ENCODE measurements around the gene HDAC11.

The HDAC11 gene

GRCh38 chr3:13525827-13526625, 45.9 kb downstream of the HDAC11 start:
- no peak overlapping the region for H3K27ac ChIP-seq

GRCh38 chr3:13526626-13526949, 46.5 kb downstream of the HDAC11 start:
- H3K27ac ChIP-seq: no peak overlapping the region
- TF ChIP-seq ZFX (IDR thresholded peaks at IDR 0.05): no peak
- TF ChIP-seq, protein P1, sequence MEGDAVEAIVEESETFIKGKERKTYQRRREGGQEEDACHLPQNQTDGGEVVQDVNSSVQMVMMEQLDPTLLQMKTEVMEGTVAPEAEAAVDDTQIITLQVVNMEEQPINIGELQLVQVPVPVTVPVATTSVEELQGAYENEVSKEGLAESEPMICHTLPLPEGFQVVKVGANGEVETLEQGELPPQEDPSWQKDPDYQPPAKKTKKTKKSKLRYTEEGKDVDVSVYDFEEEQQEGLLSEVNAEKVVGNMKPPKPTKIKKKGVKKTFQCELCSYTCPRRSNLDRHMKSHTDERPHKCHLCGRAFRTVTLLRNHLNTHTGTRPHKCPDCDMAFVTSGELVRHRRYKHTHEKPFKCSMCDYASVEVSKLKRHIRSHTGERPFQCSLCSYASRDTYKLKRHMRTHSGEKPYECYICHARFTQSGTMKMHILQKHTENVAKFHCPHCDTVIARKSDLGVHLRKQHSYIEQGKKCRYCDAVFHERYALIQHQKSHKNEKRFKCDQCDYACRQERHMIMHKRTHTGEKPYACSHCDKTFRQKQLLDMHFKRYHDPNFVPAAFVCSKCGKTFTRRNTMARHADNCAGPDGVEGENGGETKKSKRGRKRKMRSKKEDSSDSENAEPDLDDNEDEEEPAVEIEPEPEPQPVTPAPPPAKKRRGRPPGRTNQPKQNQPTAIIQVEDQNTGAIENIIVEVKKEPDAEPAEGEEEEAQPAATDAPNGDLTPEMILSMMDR (conservative IDR thresholded peaks at IDR 0.05): no peak

More at GRCh38 chr3:13525827-13526625, 45.9 kb downstream of the HDAC11 start:
- no peak for TF ChIP-seq ZFX (IDR thresholded peaks at IDR 0.05)
- TF ChIP-seq, protein P1 (conservative IDR thresholded peaks at IDR 0.05): no peak

- TF ChIP-seq, protein P1 (conservative IDR thresholded peaks at IDR 0.05): no peak
- TF ChIP-seq ZFX (IDR thresholded peaks at IDR 0.05): no peak
- H3K27ac ChIP-seq: no peak overlapping the region
Measured at GRCh38 chr3:13528217-13528867, 48.2 kb downstream of the HDAC11 start.

GRCh38 chr3:13529196-13530112, 49.3 kb downstream of the HDAC11 start:
- no peak overlapping the region for H3K27ac ChIP-seq
- no peak for TF ChIP-seq ZFX (IDR thresholded peaks at IDR 0.05)
- TF ChIP-seq, protein P1 (conservative IDR thresholded peaks at IDR 0.05): no peak

DNA sequence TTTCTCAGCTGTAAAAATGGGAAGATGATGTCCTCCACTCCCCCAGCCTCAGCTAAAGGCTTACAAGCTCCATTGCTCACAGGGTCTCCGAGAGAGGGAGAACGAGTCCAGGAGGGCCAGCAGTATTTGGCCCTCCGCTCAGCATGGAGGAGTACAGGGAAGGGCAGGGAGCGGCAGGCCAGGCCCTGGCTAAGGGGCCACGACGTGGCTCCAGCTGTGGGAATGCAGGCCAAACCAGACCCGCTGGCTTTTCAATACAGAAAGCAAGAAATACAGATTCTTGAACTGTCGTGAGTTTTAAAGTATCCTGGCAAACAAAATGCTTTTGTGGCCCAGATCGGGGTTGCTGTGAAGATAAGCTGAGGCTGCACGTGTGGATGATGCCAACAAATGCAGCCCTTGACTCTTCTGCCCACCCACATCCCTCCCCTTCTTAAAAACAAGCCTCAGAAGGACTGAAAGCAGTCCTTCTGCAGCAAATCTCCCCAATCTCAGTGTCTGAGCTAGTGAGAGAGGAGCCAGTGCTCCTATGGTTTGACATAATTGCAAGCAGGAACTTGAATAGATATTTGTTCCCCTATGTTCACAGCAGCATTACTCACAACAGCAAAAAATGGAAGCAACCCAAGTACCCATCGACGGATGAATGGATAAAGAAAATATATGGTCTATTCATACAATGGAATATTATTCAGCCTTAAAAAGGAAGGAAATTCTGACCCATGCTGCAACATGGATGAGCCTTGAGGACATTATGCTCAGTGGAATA, 50.3 kb downstream of the HDAC11 start:
- no peak overlapping the region for H3K27ac ChIP-seq
- TF ChIP-seq ZFX (IDR thresholded peaks at IDR 0.05): no peak

DNA sequence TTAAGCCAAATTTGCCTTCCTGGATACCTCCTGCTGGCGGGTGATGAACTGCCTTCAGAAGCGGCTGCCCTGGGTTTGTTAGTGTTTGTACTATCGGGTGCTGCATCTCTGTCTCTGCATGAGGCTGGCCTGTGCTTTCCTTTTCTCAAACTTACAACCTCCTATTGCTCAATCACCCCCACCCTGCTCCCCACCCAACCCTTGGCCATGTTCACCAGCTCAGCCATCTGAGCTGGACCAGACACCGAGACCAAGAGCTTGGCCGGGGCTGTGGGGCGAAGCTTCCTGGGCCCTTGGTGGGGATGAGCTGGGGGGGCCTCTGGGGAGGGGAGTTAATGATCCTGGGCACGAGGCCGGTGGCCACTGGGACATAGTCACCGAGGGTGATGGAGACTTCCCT, 52.0 kb downstream of the HDAC11 start:
- no peak for TF ChIP-seq ZFX (IDR thresholded peaks at IDR 0.05)
- TF ChIP-seq, protein P1 (conservative IDR thresholded peaks at IDR 0.05): no peak

GRCh38 chr3:13532631-13533030, 52.5 kb downstream of the HDAC11 start:
- H3K27ac ChIP-seq: no peak overlapping the region

More for the DNA sequence above, 52.0 kb downstream of the HDAC11 start:
- H3K27ac ChIP-seq: no peak overlapping the region

More at GRCh38 chr3:13532631-13533030, 52.5 kb downstream of the HDAC11 start:
- TF ChIP-seq ZFX (IDR thresholded peaks at IDR 0.05): no peak
- TF ChIP-seq, protein P1 (conservative IDR thresholded peaks at IDR 0.05): no peak
